H1 (cell line): ENCODE results near the gene RBM47. TPM values are rescaled to one million over a fixed set of nuclear protein-coding genes. Genes with fewer than 3 reads are reported as not detected.

ENCODE experiments used
- CTCF ChIA-PET: fragments of 300-600 bp; sonication (Branson Sonifier 250); formaldehyde crosslinking; loops from one replicate; lab custom pipeline; 2021; ENCODE audit not compliant: partially characterized antibody; lab: Charles Lee
- POLR2A ChIA-PET: fragments of 300-600 bp; sonication (Branson Sonifier 250); formaldehyde crosslinking; loops from one replicate; lab custom pipeline; 2021; ENCODE audit warnings: inconsistent platforms; ENCODE audit not compliant: partially characterized antibody; lab: Charles Lee
- DNase-seq, 2 experiments: peaks; one replicate each; pipeline versions ENCODE4 v3.0.0 to v3.0.0-alpha.2; 2010 to 2022; ENCODE audit warnings: low spot score in 2 of 2, low read depth in 1 of 2, mixed read lengths in 1 of 2
- FAIRE-seq: peaks from 2 replicates; lab custom pipeline; 2011; peaks lifted over from hg19 to GRCh38; lab: Jason Lieb, UNC
- H2AFZ ChIP-seq: 2 replicates; pipeline ENCODE4 v1.8.1; 2012; ENCODE audit warnings: low read length, inconsistent platforms
- H2AK5ac ChIP-seq: 2 replicates; pipeline ENCODE4 v1.6.1; 2013; ENCODE audit warnings: low read depth, low read length
- H2BK120ac ChIP-seq: replicated peaks from 2 replicates; pipeline ENCODE3; 2013; ENCODE audit warnings: low read depth, low read length, inconsistent platforms
- H2BK12ac ChIP-seq: 2 replicates; pipeline ENCODE4 v1.6.1; 2013; ENCODE audit warnings: low read depth, low read length
- H2BK15ac ChIP-seq: 2 replicates; pipeline ENCODE4 v1.6.1; 2013; ENCODE audit warnings: low read length
- H2BK20ac ChIP-seq: 2 replicates; pipeline ENCODE4 v1.6.1; 2013; ENCODE audit warnings: low read length
- H2BK5ac ChIP-seq: 2 replicates; pipeline ENCODE4 v1.6.1; 2013; ENCODE audit warnings: low read depth, low read length
- H3K14ac ChIP-seq: 2 replicates; pipeline ENCODE4 v1.6.1; 2013; ENCODE audit warnings: inconsistent platforms; ENCODE audit not compliant: insufficient read length
- H3K18ac ChIP-seq: 2 replicates; pipeline ENCODE4 v1.6.1; 2013; ENCODE audit warnings: low read length; ENCODE audit errors: extremely low read depth
- H3K23ac ChIP-seq: 2 replicates; pipeline ENCODE4 v1.6.1; 2013; ENCODE audit warnings: inconsistent platforms; ENCODE audit not compliant: insufficient read length
- H3K23me2 ChIP-seq: 2 replicates; pipeline ENCODE4 v1.6.1; 2013; ENCODE audit warnings: low read depth, low read length
- H3K27ac ChIP-seq: 2 replicates; pipeline ENCODE4 v1.6.1; 2011; ENCODE audit warnings: low read depth, low read length, inconsistent platforms
- H3K27me3 ChIP-seq, 4 experiments: replicated peaks in 1 of 4; 1 replicate in 1 of 4; 2 replicates in 3 of 4; pipeline versions ENCODE4 v1.6.1 to v1.8.1; 2011 to 2013; ENCODE audit warnings: low read length in 3 of 4, mild to moderate bottlenecking in 3 of 4, inconsistent platforms in 2 of 4, mixed read lengths in 2 of 4, moderate library complexity in 1 of 4; ENCODE audit not compliant: control insufficient read depth in 3 of 4, insufficient read depth in 3 of 4; ENCODE audit errors: extremely low read depth in 1 of 4
- H3K36me3 ChIP-seq, 4 experiments: 2 replicates each; pipeline versions ENCODE4 v1.6.1 to v1.8.1; 2011 to 2013; ENCODE audit warnings: mild to moderate bottlenecking in 4 of 4, low read length in 3 of 4, moderate library complexity in 2 of 4, control low read depth in 1 of 4, inconsistent platforms in 1 of 4; ENCODE audit not compliant: insufficient read depth in 4 of 4, control insufficient read depth in 2 of 4
- H3K4ac ChIP-seq: replicated peaks from 2 replicates; pipeline ENCODE3; 2013; ENCODE audit warnings: low read length, low read depth, mixed read lengths, inconsistent platforms; ENCODE audit not compliant: insufficient read length
- H3K4me1 ChIP-seq, 4 experiments: replicated peaks in 1 of 4; 1 replicate in 1 of 4; 2 replicates in 3 of 4; pipeline versions ENCODE4 v1.6.1 to v1.8.1; 2011 to 2013; ENCODE audit warnings: low read length in 3 of 4, inconsistent platforms in 2 of 4, mixed read lengths in 1 of 4; ENCODE audit not compliant: insufficient read depth in 4 of 4, control insufficient read depth in 3 of 4
- H3K4me2 ChIP-seq, 2 experiments: 2 replicates each; pipeline versions ENCODE4 v1.6.1 to v1.8.1; 2011 to 2013; ENCODE audit warnings: low read depth in 2 of 2, low read length in 2 of 2, control low read depth in 1 of 2, inconsistent platforms in 1 of 2, mild to moderate bottlenecking in 1 of 2; ENCODE audit not compliant: insufficient read depth in 1 of 2
- H3K4me3 ChIP-seq, 4 experiments: fragments of 200-600, 300-600 bp in 1 of 4; sonication (generic), shearing (Covaris generic), sonication (Bioruptor Twin) in 1 of 4; 2 replicates each; pipeline versions ENCODE4 v1.5.1 to v1.8.1; 2011 to 2016; ENCODE audit warnings: low read length in 4 of 4, low read depth in 3 of 4, control low read depth in 2 of 4, inconsistent platforms in 2 of 4, mild to moderate bottlenecking in 2 of 4, mixed read lengths in 1 of 4, moderate library complexity in 1 of 4; ENCODE audit not compliant: insufficient read depth in 2 of 4; ENCODE audit errors: extremely low read depth in 1 of 4
- H3K56ac ChIP-seq: replicated peaks from 2 replicates; pipeline ENCODE3; 2013; ENCODE audit warnings: low read depth, mild to moderate bottlenecking, mixed read lengths, low read length, inconsistent platforms; ENCODE audit not compliant: insufficient read length
- H3K79me1 ChIP-seq: 2 replicates; pipeline ENCODE4 v1.6.1; 2013; ENCODE audit warnings: low read depth, low read length, control low read depth
- H3K79me2 ChIP-seq, 2 experiments: 2 replicates each; pipeline versions ENCODE4 v1.6.1 to v1.8.1; 2012 to 2013; ENCODE audit warnings: low read length in 2 of 2, mild to moderate bottlenecking in 2 of 2, inconsistent platforms in 1 of 2; ENCODE audit not compliant: insufficient read depth in 2 of 2, control insufficient read depth in 1 of 2
- H3K9ac ChIP-seq, 4 experiments: replicated peaks in 1 of 4; 1 replicate in 1 of 4; 2 replicates in 3 of 4; pipeline versions ENCODE4 v1.6.1 to v1.8.1; 2011 to 2013; ENCODE audit warnings: low read depth in 3 of 4, low read length in 3 of 4, control low read depth in 2 of 4, mild to moderate bottlenecking in 2 of 4, moderate library complexity in 2 of 4, inconsistent platforms in 1 of 4; ENCODE audit errors: extremely low read depth in 1 of 4
- H3K9me3 ChIP-seq, 2 experiments: 2 replicates each; pipeline versions ENCODE4 v1.6.1 to v1.8.1; 2012 to 2013; ENCODE audit warnings: mild to moderate bottlenecking in 2 of 2, moderate library complexity in 2 of 2, control low read depth in 1 of 2, inconsistent platforms in 1 of 2, low read depth in 1 of 2, low read length in 1 of 2, mixed read lengths in 1 of 2; ENCODE audit not compliant: insufficient read depth in 2 of 2
- H4K20me1 ChIP-seq, 2 experiments: replicated peaks in 1 of 2; 2 replicates each; pipeline versions ENCODE3 to v1.8.1; 2011 to 2013; ENCODE audit warnings: inconsistent platforms in 2 of 2, low read length in 2 of 2, mild to moderate bottlenecking in 1 of 2; ENCODE audit not compliant: insufficient read depth in 2 of 2, control insufficient read depth in 1 of 2
- H4K5ac ChIP-seq: 2 replicates; pipeline ENCODE4 v1.6.1; 2013; ENCODE audit warnings: low read length, low read depth, mixed read lengths, inconsistent platforms; ENCODE audit not compliant: insufficient read length
- H4K8ac ChIP-seq: 2 replicates; pipeline ENCODE4 v1.8.0; 2013; ENCODE audit warnings: mild to moderate bottlenecking, moderate library complexity, low read length, inconsistent platforms; ENCODE audit not compliant: insufficient read depth; ENCODE audit errors: extremely low read depth
- H4K91ac ChIP-seq: replicated peaks from 2 replicates; pipeline ENCODE3; 2013; ENCODE audit warnings: low read length, mixed read lengths, inconsistent platforms; ENCODE audit not compliant: insufficient read length
- CHD1 ChIP-seq: IDR thresholded peaks from 2 replicates; pipeline ENCODE4 v1.6.1; 2012; ENCODE audit warnings: low read depth, low read length, improper control_type of control experiment
- SIRT6 ChIP-seq: IDR thresholded peaks from one replicate; pipeline ENCODE4 v1.7.1; 2012; ENCODE audit warnings: low read length, inconsistent platforms
- WGBS, 2 experiments: shearing (Covaris generic) in 1 of 2; methylation state at CpG; one replicate each; pipeline versions ENCODE4 v1.1.6 to v1.1.7; 2013 to 2015; ENCODE audit warnings: low lambda C conversion rate in 2 of 2, mixed read lengths in 2 of 2, inconsistent platforms in 1 of 2, low coverage in 1 of 2, missing lambda C conversion rate in 1 of 2; ENCODE audit not compliant: insufficient replicate concordance in 2 of 2, insufficient coverage in 1 of 2, insufficient read length in 1 of 2; ENCODE audit errors: extremely low coverage in 1 of 2, missing lambda C conversion rate in 1 of 2; 5-methylcytosine and 5-hydroxymethylcytosine counted together
- polyA plus RNA-seq, 7 experiments: library from polyadenylated mRNA; depleted of rRNA in 3 of 7; stranded (reverse) in 5 of 7; unstranded in 2 of 7; fragments of >200 nt in 5 of 7; fragments of 200-250 nt in 2 of 7; gene quantifications; 1 replicate in 5 of 7; 2 replicates in 1 of 7; 4 replicates in 1 of 7; pipeline versions ENCODE4 v1.2.1 to v1.2.3, GENCODE V29; 2011 to 2013; ENCODE audit warnings: missing spikeins in 2 of 7, mixed read lengths in 2 of 7
- total RNA-seq: library from RNA; stranded (reverse); fragmentation: NEBNext Ultra II Directional; extraction: Animal tissue kit (Norgen Biotek cat#: 25700); gene quantifications from 2 replicates; pipeline ENCODE4 v1.2.1, GENCODE V29; 2021

The RBM47 gene
- total and polyA plus RNA-seq, 2 of the 8 experiments (the other 6 are each of a cell fraction or from before 2014, with no cell fraction given), result 42.8 to 78.9 TPM

GRCh38 chr4:40546506-40546905, 83.2 kb downstream of the RBM47 start:
- Histone ChIP-seq H2AFZ (no peak overlapping the region), H2BK12ac (no peak overlapping the region), H4K91ac (no peak overlapping the region), H4K8ac (no peak overlapping the region), H2BK5ac (no peak overlapping the region), H2BK120ac (no peak overlapping the region), H3K56ac (no peak overlapping the region), H2AK5ac (no peak overlapping the region), H3K9ac (no peak overlapping the region), H3K23me2 (no peaks in the 10 kb centered on the region), H2BK15ac (no peak overlapping the region), H3K4ac (no peak overlapping the region), H3K14ac (no peak overlapping the region), H3K27me3 (no peaks in the 10 kb centered on the region), H3K9me3 (no peaks in the 10 kb centered on the region), H3K79me2 (peaks cover 0 to 45% of the 10 kb centered on the region in 2 experiments; a peak in 2 of 4 replicates), H4K5ac (no peak overlapping the region), H4K20me1 (peaks cover 0 to 5% of the 10 kb centered on the region in 2 experiments), H3K18ac (no peak overlapping the region), H3K36me3 (peaks cover 2 to 13% (median 8%) of the 10 kb centered on the region in 4 experiments; a peak in 7 of 8 replicates), H3K79me1 (peaks cover 7% of the 10 kb centered on the region), H3K4me2 (no peak overlapping the region), H3K4me1 (peaks cover 0 to 8% (median 4%) of the 10 kb centered on the region in 4 experiments; a peak in 3 of 7 replicates), H3K4me3 (no peak overlapping the region), H3K23ac (no peak overlapping the region), H3K27ac (no peak overlapping the region), H2BK20ac (no peak overlapping the region)
- no peak for FAIRE-seq
- CTCF ChIA-PET, result no interaction called here
- TF ChIP-seq SIRT6 (no peak), CHD1 (no peak)
- DNase-seq, result no peak
- POLR2A ChIA-PET, result interaction anchor here (0.9 kb wide), 1 partner anchor 30 kb away, joined by 3 read pairs; no protein-coding TSS in a partner anchor
- 95% methylated on average over 4 of the region's 4 CpGs; no CpG with 5 or more reads in 1 of the 2 experiments for WGBS, 2 experiments
